Left lung (tissue), 10 donors: ENCODE results near the gene GLTP. TPM values are rescaled to one million over a fixed set of nuclear protein-coding genes. Genes with fewer than 3 reads are reported as not detected.
A peak's percentile ranks its signal among the peaks of the same experiment; 100 is the strongest.

Experiments used
- ATAC-seq: fragments of 200-7000 bp; cut with Tn5 transposase; one replicate; pipeline ENCODE4 v1.9.1; 2020; ENCODE audit warnings: moderate library complexity
- DNase-seq, 4 donors: peaks; one replicate each; pipeline ENCODE4 v3.0.0-alpha.2; 2013 to 2020
- H3K27ac ChIP-seq, 2 donors: fragments of 200-600 bp; sonication (generic) in 1 of 2; one replicate each; pipeline versions ENCODE4 v1.5.0 to v1.8.0; 2020 to 2021
- H3K27me3 ChIP-seq, 2 donors: fragments of 200-600 bp; sonication (generic) in 1 of 2; one replicate each; pipeline versions ENCODE4 v1.5.0 to v1.8.0; 2020 to 2021
- H3K36me3 ChIP-seq, 2 donors: fragments of 200-600 bp; sonication (generic) in 1 of 2; one replicate each; pipeline versions ENCODE4 v1.5.0 to v1.8.0; 2020 to 2021
- H3K4me1 ChIP-seq, 2 donors: fragments of 200-600 bp; one replicate each; pipeline ENCODE4 v1.8.0; 2021
- H3K4me3 ChIP-seq, 2 donors: fragments of 200-600 bp; sonication (generic) in 1 of 2; one replicate each; pipeline versions ENCODE4 v1.5.0 to v1.8.0; 2020 to 2021; ENCODE audit warnings: mild to moderate bottlenecking in 1 of 2
- H3K9me3 ChIP-seq, 2 donors: fragments of 200-600 bp; sonication (generic) in 1 of 2; one replicate each; pipeline versions ENCODE4 v1.5.0 to v1.8.0; 2020 to 2021
- CTCF ChIP-seq, 2 donors: fragments of 200-600 bp; sonication (generic) in 1 of 2; IDR thresholded peaks; one replicate each; pipeline versions ENCODE4 v1.5.0 to v1.8.0; 2021; ENCODE audit warnings: antibody characterized with exemption in 2 of 2
- intact Hi-C, 2 donors: fragments of 100-400 bp; cut with DNase I; formaldehyde crosslinking; loops; one replicate each; pipeline versions ENCODE4 v1.11.2 to v1.14.2; 2022
- polyA plus RNA-seq, 6 donors: library from polyadenylated mRNA; unstranded; fragments of 120-200 nt; gene quantifications; one replicate each; pipeline ENCODE4 v1.2.1, GENCODE V29; 2013; ENCODE audit not compliant: insufficient read length in 6 of 6
- total RNA-seq, 2 donors: library from RNA; stranded (reverse); fragmentation: NEBNext Ultra II Directional; extraction: Animal tissue kit (Norgen Biotek cat#: 25700); gene quantifications; one replicate each; pipeline ENCODE4 v1.2.1, GENCODE V29; 2021
- donor health status: DM: no; HTN: yes; CAD: no.
- donor health status: DM: no; HTN: no; CAD: no.

Gene GLTP
- total and polyA plus RNA-seq, 8 donors: 30.1 to 43.3 (median 32.5) TPM

GRCh38 chr12:109880938-109881337 lies 597 bp upstream of the GLTP start:
- intact Hi-C loops: loop anchor here in 1 of 2 donors (10.0 kb wide), 1 partner anchor 76 kb away; no protein-coding TSS in a partner anchor
- DNase-seq (no peak), ATAC-seq (peak; percentile 10)
- H3K27ac ChIP-seq: peak overlapping the region in 1 of 2 donors; percentile 82
- H3K4me1 ChIP-seq: peaks cover 5 to 42% of the 10 kb centered on the region in 2 donors
- no peaks in the 10 kb centered on the region for H3K9me3 ChIP-seq
- peak overlapping the region; percentile 53 to 71 for H3K4me3 ChIP-seq
- H3K27me3 ChIP-seq: no peaks in the 10 kb centered on the region
- H3K36me3 ChIP-seq: no peaks in the 10 kb centered on the region
- TF ChIP-seq CTCF (IDR thresholded peaks at IDR 0.05): no peak

- no peak for TF ChIP-seq CTCF (IDR thresholded peaks at IDR 0.05)
- peak overlapping the region; percentile 53 to 71 for H3K4me3 ChIP-seq
- ATAC-seq: peak; percentile 9
- H3K27me3 ChIP-seq: no peaks in the 10 kb centered on the region
- peak in 2 of 4 donors; percentile 33 to 62 for DNase-seq
- H3K36me3 ChIP-seq: no peaks in the 10 kb centered on the region
- H3K9me3 ChIP-seq: no peaks in the 10 kb centered on the region
- peak overlapping the region; percentile 41 to 82 for H3K27ac ChIP-seq
- H3K4me1 ChIP-seq: peaks cover 7 to 50% of the 10 kb centered on the region in 2 donors
- intact Hi-C loops: loop anchor here in 1 of 2 donors (10.0 kb wide), 1 partner anchor 75 kb away; no protein-coding TSS in a partner anchor
Measured at GRCh38 chr12:109879351-109880042, 844 bp downstream of the GLTP start.

- Histone ChIP-seq H3K27ac (no peak overlapping the region), H3K36me3 (no peaks in the 10 kb centered on the region), H3K9me3 (no peaks in the 10 kb centered on the region), H3K4me3 (peak overlapping the region; percentile 53 to 71), H3K4me1 (peaks cover 7 to 54% of the 10 kb centered on the region in 2 donors), H3K27me3 (no peaks in the 10 kb centered on the region)
- ATAC-seq (no peak), DNase-seq (no peak)
- intact Hi-C loops: no loop called here
- TF ChIP-seq CTCF (IDR thresholded peaks at IDR 0.05): no peak
Measured at GRCh38 chr12:109878749-109879148, 1.6 kb downstream of the GLTP start.

GRCh38 chr12:109878247-109878625 lies 2.1 kb downstream of the GLTP start:
- ATAC-seq (no peak), DNase-seq (no peak)
- no peak for TF ChIP-seq CTCF (IDR thresholded peaks at IDR 0.05)
- intact Hi-C loops: no loop called here
- H3K9me3 ChIP-seq: no peaks in the 10 kb centered on the region
- H3K36me3 ChIP-seq: no peaks in the 10 kb centered on the region
- no peaks in the 10 kb centered on the region for H3K27me3 ChIP-seq
- no peak overlapping the region for H3K27ac ChIP-seq
- peaks cover 7 to 54% of the 10 kb centered on the region in 2 donors for H3K4me1 ChIP-seq
- H3K4me3 ChIP-seq: peak overlapping the region in 1 of 2 donors; percentile 71

- DNase-seq (no peak), ATAC-seq (no peak)
- intact Hi-C loops: no loop called here
- H3K9me3 ChIP-seq: no peaks in the 10 kb centered on the region
- no peak for TF ChIP-seq CTCF (IDR thresholded peaks at IDR 0.05)
- peaks cover 7 to 54% of the 10 kb centered on the region in 2 donors for H3K4me1 ChIP-seq
- H3K4me3 ChIP-seq: no peak overlapping the region
- H3K36me3 ChIP-seq: no peaks in the 10 kb centered on the region
- H3K27me3 ChIP-seq: no peaks in the 10 kb centered on the region
- no peak overlapping the region for H3K27ac ChIP-seq
Measured at GRCh38 chr12:109877504-109878246, 2.7 kb downstream of the GLTP start.
